ENCODE measurements around the gene RPL15.

RPL15 gene

GRCh38 chr3:23968463-23969184 is 51.7 kb downstream of the RPL15 start:
- no peak for DNase-seq

GRCh38 chr3:23969393-23969792 is 52.5 kb downstream of the RPL15 start:
- no peak for DNase-seq
